GM23338 (cell line): Measurements from ENCODE around the gene SETBP1. TPM values are rescaled to one million over a fixed set of nuclear protein-coding genes. Genes with fewer than 3 reads are reported as not detected.

Experiments used
- ATAC-seq: fragments of 200-7000 bp; cut with Tn5 transposase; 3 replicates; pipeline ENCODE4 v1.9.1; 2020
- DNase-seq: peaks from one replicate; pipeline ENCODE4 v3.0.0-alpha.2; 2015; ENCODE audit warnings: low spot score
- H2AFZ ChIP-seq: fragments of 200-600 bp; sonication (generic); 2 replicates; pipeline ENCODE4 v1.8.0; 2016; ENCODE audit warnings: antibody characterized with exemption, mild to moderate bottlenecking, moderate library complexity
- H3F3A ChIP-seq: fragments of 200-600 bp; sonication (generic); replicated peaks from 2 replicates; pipeline ENCODE4 v1.8.0; 2017; ENCODE audit warnings: antibody characterized with exemption, mixed run types, low read depth
- H3K27ac ChIP-seq: fragments of 200-600 bp; sonication (generic); 2 replicates; pipeline ENCODE4 v1.6.1; 2016; ENCODE audit warnings: low read depth
- H3K27me3 ChIP-seq: fragments of 200-600 bp; sonication (generic); 2 replicates; pipeline ENCODE4 v1.8.0; 2016; ENCODE audit warnings: mild to moderate bottlenecking, mixed run types, moderate library complexity; ENCODE audit not compliant: insufficient read depth
- H3K36me3 ChIP-seq: fragments of 200-600 bp; sonication (generic); 2 replicates; pipeline ENCODE4 v1.8.0; 2016; ENCODE audit warnings: mild to moderate bottlenecking; ENCODE audit not compliant: insufficient read depth
- H3K4me1 ChIP-seq: fragments of 200-600 bp; sonication (generic); 2 replicates; pipeline ENCODE4 v1.8.0; 2016; ENCODE audit warnings: mild to moderate bottlenecking, moderate library complexity; ENCODE audit not compliant: insufficient read depth
- H3K4me2 ChIP-seq: fragments of 200-600 bp; sonication (generic); 2 replicates; pipeline ENCODE4 v1.7.1; 2017; ENCODE audit warnings: mixed run types
- H3K4me3 ChIP-seq: fragments of 200-600 bp; sonication (generic); 2 replicates; pipeline ENCODE4 v1.6.1; 2016; ENCODE audit warnings: mixed run types
- H3K79me2 ChIP-seq: fragments of 200-600 bp; sonication (generic); replicated peaks from 2 replicates; pipeline ENCODE4 v1.8.0; 2017; ENCODE audit warnings: mild to moderate bottlenecking; ENCODE audit not compliant: insufficient read depth
- H3K9me2 ChIP-seq: fragments of 200-600 bp; sonication (generic); 2 replicates; pipeline ENCODE4 v1.8.0; 2017; ENCODE audit not compliant: insufficient read depth
- H4K20me1 ChIP-seq: fragments of 200-600 bp; sonication (generic); replicated peaks from 2 replicates; pipeline ENCODE4 v1.8.0; 2017; ENCODE audit warnings: mild to moderate bottlenecking; ENCODE audit not compliant: insufficient read depth
- H3K27ac Mint-ChIP-seq: 2 replicates; pipeline ENCODE4 v1.8.0; 2020; ENCODE audit warnings: inconsistent platforms, mild to moderate bottlenecking, moderate library complexity, mixed read lengths
- H3K27me3 Mint-ChIP-seq: 3 replicates; pipeline ENCODE4 v1.8.0; 2022; ENCODE audit warnings: low read depth, mild to moderate bottlenecking, moderate library complexity, mixed read lengths, inconsistent platforms; ENCODE audit not compliant: insufficient read depth, poor library complexity
- H3K36me3 Mint-ChIP-seq: 3 replicates; pipeline ENCODE4 v1.8.0; 2021; ENCODE audit warnings: low read depth, mild to moderate bottlenecking, inconsistent platforms, moderate library complexity, mixed read lengths
- H3K4me1 Mint-ChIP-seq: 3 replicates; pipeline ENCODE4 v1.8.0; 2020; ENCODE audit warnings: mild to moderate bottlenecking, inconsistent platforms, mixed read lengths
- H3K4me3 Mint-ChIP-seq: 3 replicates; pipeline ENCODE4 v1.8.0; 2021; ENCODE audit warnings: moderate library complexity, mild to moderate bottlenecking, inconsistent platforms, mixed read lengths
- H3K9me3 Mint-ChIP-seq: 3 replicates; pipeline ENCODE4 v1.8.0; 2020; ENCODE audit warnings: moderate library complexity, mild to moderate bottlenecking, inconsistent platforms, mixed read lengths
- CREB1 ChIP-seq: fragments of 250-450 bp; sonication (Bioruptor Pico); IDR thresholded peaks from 2 replicates; pipeline ENCODE4 v1.5.0; 2020; ENCODE audit warnings: low read depth, mild to moderate bottlenecking, moderate library complexity
- CTCF ChIP-seq, 2 experiments: fragments of 200-600 bp in 1 of 2; sonication (generic) in 1 of 2; conservative IDR thresholded peaks; 2 replicates each; pipeline versions ENCODE4 v1.5.1 to v1.6.1; 2016 to 2017; ENCODE audit warnings: antibody characterized with exemption in 2 of 2, low read depth in 2 of 2, mild to moderate bottlenecking in 2 of 2, moderate library complexity in 1 of 2
- ETS1 ChIP-seq: IDR thresholded peaks from 2 replicates; pipeline ENCODE4 v1.6.1; 2016; ENCODE audit warnings: antibody characterized with exemption
- EZH2 ChIP-seq: fragments of 200-600 bp; sonication (generic); IDR thresholded peaks from one replicate; pipeline ENCODE4 v1.8.0; 2017; ENCODE audit warnings: antibody characterized with exemption, mild to moderate bottlenecking, low read depth; ENCODE audit not compliant: unreplicated experiment
- EZH2phosphoT487 ChIP-seq: fragments of 200-600 bp; sonication (generic); IDR thresholded peaks from one replicate; pipeline ENCODE4 v1.8.1; 2018; ENCODE audit warnings: antibody characterized with exemption; ENCODE audit not compliant: unreplicated experiment
- JUNB ChIP-seq: IDR thresholded peaks from one replicate; pipeline ENCODE4 v1.6.1; 2016; ENCODE audit warnings: antibody characterized with exemption; ENCODE audit not compliant: unreplicated experiment
- NANOG ChIP-seq: IDR thresholded peaks from 2 replicates; pipeline ENCODE4 v1.6.1; 2016; ENCODE audit warnings: antibody characterized with exemption, borderline replicate concordance
- POLR2AphosphoS5 ChIP-seq: IDR thresholded peaks from 2 replicates; pipeline ENCODE4 v1.6.1; 2016; ENCODE audit warnings: antibody characterized with exemption, low read depth
- REST ChIP-seq: IDR thresholded peaks from one replicate; pipeline ENCODE4 v1.6.1; 2018; ENCODE audit warnings: antibody characterized with exemption; ENCODE audit not compliant: unreplicated experiment
- STAT1 ChIP-seq: IDR thresholded peaks from one replicate; pipeline ENCODE4 v1.6.1; 2016; ENCODE audit warnings: antibody characterized with exemption; ENCODE audit not compliant: unreplicated experiment
- ZNF114 ChIP-seq: fragments of 250-450 bp; sonication (Bioruptor Pico); IDR thresholded peaks from 2 replicates; pipeline ENCODE4 v1.5.0; 2020; ENCODE audit warnings: mild to moderate bottlenecking, moderate library complexity
- ZNF331 ChIP-seq: fragments of 250-450 bp; sonication (Bioruptor Pico); IDR thresholded peaks from 2 replicates; pipeline ENCODE4 v1.5.0; 2020; ENCODE audit warnings: low read depth, mild to moderate bottlenecking, moderate library complexity
- ZNF462 ChIP-seq: fragments of 250-450 bp; sonication (Bioruptor Pico); IDR thresholded peaks from 2 replicates; pipeline ENCODE4 v1.5.0; 2020; ENCODE audit warnings: mild to moderate bottlenecking, moderate library complexity
- polyA plus RNA-seq: library from polyadenylated mRNA; unstranded; fragments of >200 nt; fragmentation: Nextera tagmentation; extraction: Ambion mirVana; gene quantifications from 2 replicates; pipeline ENCODE4 v1.2.1, GENCODE V29; 2016
- total RNA-seq: library from RNA; depleted of rRNA; stranded (reverse); fragments of >200 nt; shearing (Covaris generic); gene quantifications from 2 replicates; pipeline ENCODE4 v1.2.3, GENCODE V29; 2014

Gene SETBP1
- total and polyA plus RNA-seq, 2 experiments from 2014 or later = 1.6 to 5.5 TPM

GRCh38 chr18:45007531-45007930 lies 326.8 kb downstream of the SETBP1 start:
- H3K36me3 Mint-ChIP-seq = peaks cover 3% of the 10 kb centered on the region; the same call in 1 of the 3 replicates
- no peak overlapping the region for H3K4me2 ChIP-seq
- no peak overlapping the region for H3K4me3 Mint-ChIP-seq
- H3K4me3 ChIP-seq = no peak overlapping the region
- peaks cover 1% of the 10 kb centered on the region for H3K27me3 Mint-ChIP-seq
- TF ChIP-seq ZNF114 (CRISPR knock-in tag) (no peak), CTCF (conservative IDR thresholded peaks at IDR 0.05; ENCODE audit: low read depth in 2 of 2) (no peak), EZH2phosphoT487 (no peak), ZNF331 (CRISPR knock-in tag) (no peak), NANOG (no peak), POLR2AphosphoS5 (no peak), REST (no peak), ZNF462 (no peak), ETS1 (no peak), CREB1 (CRISPR knock-in tag) (no peak), EZH2 (no peak), STAT1 (no peak), JUNB (no peak)
- peaks cover 3% of the 10 kb centered on the region; the same call in 1 of the 2 replicates for H3K4me1 ChIP-seq
- no peaks in the 10 kb centered on the region; the same call in 1 of the 2 replicates for H3K9me2 ChIP-seq
- no peak overlapping the region for H3K27ac Mint-ChIP-seq
- no peak overlapping the region for H3K27ac ChIP-seq
- ATAC-seq (no peak), DNase-seq (no peak)
- H4K20me1 ChIP-seq = no peaks in the 10 kb centered on the region
- H2AFZ ChIP-seq = no peak overlapping the region
- H3K36me3 ChIP-seq = no peaks in the 10 kb centered on the region
- H3F3A ChIP-seq = no peaks in the 10 kb centered on the region
- H3K9me3 Mint-ChIP-seq = no peaks in the 10 kb centered on the region
- H3K79me2 ChIP-seq = no peaks in the 10 kb centered on the region
- peaks cover 21% of the 10 kb centered on the region for H3K4me1 Mint-ChIP-seq
- no peaks in the 10 kb centered on the region for H3K27me3 ChIP-seq
